LHCN-M2 (cell line): ENCODE data around the gene HSBP1L1. TPM values are rescaled to one million over a fixed set of nuclear protein-coding genes. Genes with fewer than 3 reads are reported as not detected.

Experiments
- DNase-seq: peaks from one replicate; pipeline ENCODE4 v3.0.0-alpha.2; 2012; ENCODE audit warnings: low read depth
- total RNA-seq: library from RNA; depleted of rRNA; stranded (reverse); fragments of >200 nt; gene quantifications from 2 replicates; pipeline ENCODE4 v1.2.3, GENCODE V29; 2014

Gene HSBP1L1
- total RNA-seq, 1 experiment from 2014 or later, result not detected

DNA sequence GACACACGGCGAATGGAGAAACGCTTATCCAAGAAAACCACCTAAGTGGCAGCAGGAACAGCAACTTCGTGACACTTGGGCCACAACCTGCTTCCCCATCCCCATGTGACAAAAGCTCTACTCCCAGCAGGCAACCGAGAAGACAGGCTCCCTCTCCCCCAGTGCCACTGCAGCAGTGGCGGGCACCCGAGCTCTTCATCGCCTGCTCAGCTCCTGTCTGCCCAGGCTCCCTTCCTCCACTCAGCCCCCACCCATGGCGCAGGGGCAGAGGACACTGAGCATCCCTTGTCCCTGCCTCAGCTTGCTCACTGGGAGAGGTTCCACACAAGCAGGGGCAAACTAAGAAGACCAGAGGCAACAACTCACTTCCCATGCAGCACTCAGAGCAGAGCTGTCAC, 35.9 kb upstream of the HSBP1L1 start:
- no peak for DNase-seq

DNA sequence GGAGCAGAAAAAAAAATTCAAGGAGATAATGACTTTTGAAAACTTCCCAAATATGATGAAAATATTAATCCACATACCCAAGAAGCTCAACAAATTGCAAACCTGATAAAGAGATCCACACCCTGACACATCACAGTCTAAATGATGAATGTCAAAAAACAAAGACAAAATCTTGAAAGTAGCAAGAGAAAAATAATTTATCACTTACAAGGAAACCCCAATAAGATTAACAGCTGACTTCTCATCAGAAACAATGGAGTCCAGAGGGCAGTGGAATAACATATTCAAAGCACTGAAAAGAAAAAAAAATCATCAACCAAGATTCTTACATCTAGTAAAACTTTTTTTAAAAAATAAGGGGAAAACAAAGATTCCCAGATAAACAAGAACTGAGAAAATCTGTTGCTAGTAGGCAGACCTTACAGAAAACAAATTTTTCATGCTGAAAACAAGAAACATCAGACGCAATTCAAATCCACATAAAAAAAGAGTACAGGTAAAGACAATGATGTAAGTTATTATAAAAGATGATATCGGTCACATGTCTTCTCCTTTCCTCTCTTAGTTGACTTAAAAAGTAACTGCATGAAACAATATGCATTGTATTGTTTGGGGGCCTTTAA, 34.3 kb upstream of the HSBP1L1 start:
- no peak for DNase-seq

- no peak for DNase-seq
Measured at GRCh38 chr18:79931475-79931874, 33.0 kb upstream of the HSBP1L1 start.

- no peak for DNase-seq
Measured at GRCh38 chr18:79932907-79933306, 31.5 kb upstream of the HSBP1L1 start.

- no peak for DNase-seq
Measured at GRCh38 chr18:79933765-79934164, 30.7 kb upstream of the HSBP1L1 start.

DNA sequence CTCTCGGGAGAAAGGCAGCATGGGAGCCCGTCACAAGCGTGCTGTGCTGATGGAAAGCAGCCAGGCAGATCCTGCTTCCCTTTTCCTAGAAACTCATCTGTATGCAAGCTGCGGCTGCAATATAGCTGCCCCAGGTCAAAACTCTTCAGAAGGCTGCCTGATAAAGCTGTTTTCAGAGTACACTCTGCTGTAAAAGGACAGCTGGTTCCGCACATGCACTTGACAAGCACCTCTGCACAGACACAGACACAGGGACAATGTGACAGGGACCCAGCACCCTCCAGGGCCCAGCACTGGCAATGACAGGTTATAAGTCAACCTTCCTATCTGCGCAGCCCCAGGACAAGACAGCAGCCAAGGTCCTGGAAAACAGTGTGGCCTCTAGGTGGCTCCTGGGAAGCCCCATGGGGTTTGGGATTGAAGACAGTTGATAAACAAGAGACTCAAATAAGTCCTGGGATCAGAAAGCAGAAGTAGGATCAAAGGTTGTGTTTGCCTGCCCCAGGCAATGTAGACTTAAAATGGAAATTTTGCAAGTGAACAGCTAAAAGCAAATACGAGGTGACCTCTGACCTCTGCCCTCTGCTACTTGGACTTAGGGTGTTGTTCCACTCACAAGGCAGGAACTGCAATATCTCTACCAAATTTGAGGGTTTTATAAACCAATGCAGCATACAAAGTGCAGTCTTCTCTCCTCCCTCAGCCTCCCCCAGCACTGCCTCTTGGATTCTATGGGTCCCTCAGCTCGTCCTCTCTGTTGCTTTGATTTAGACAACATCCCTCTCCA, 29.9 kb upstream of the HSBP1L1 start:
- no peak for DNase-seq

GRCh38 chr18:79935098-79935480, 29.4 kb upstream of the HSBP1L1 start:
- DNase-seq, result no peak

DNA sequence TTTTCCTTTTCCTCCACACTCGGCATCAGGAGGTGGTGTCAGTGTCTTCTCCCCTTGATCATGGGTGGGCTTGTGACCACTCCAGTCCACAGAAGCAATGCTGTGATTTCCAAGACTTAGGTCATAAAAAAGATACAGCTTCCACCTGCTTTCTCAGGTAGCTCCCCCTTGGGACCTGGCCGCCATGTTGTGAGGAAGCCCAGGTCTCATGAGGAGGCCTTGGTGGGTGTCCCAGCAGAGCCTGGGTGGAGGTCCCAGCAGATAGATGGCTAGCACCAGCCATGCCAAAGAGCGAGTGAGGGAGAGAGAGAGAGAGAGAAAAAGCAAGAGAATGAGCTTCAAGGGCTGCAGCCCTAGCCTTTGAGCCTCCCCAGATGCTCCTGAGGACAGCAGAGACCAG, 28.9 kb upstream of the HSBP1L1 start:
- DNase-seq, result no peak

DNA sequence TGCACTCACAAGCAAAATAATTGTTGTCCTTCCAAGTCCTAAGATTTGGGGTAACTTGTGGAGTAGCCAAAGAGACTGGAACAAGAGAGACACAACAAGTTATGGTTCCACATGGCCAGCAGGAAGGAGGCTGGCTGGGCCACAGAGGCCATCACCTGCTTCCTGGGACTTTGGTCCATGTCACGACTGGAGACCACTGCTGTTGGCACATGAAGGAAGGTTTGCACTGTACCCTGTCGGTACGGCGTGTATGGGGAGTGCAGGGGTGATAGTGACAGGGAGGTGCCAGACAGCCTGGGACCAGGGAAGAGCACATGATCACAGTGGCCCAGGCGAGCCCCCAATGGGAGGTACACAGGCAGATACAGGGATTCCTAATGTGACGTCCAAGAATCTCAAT, 28.5 kb upstream of the HSBP1L1 start:
- DNase-seq, result no peak

- no peak for DNase-seq
Measured at GRCh38 chr18:79936641-79937040, 27.8 kb upstream of the HSBP1L1 start.

GRCh38 chr18:79937103-79937860, 27.2 kb upstream of the HSBP1L1 start:
- no peak for DNase-seq

DNA sequence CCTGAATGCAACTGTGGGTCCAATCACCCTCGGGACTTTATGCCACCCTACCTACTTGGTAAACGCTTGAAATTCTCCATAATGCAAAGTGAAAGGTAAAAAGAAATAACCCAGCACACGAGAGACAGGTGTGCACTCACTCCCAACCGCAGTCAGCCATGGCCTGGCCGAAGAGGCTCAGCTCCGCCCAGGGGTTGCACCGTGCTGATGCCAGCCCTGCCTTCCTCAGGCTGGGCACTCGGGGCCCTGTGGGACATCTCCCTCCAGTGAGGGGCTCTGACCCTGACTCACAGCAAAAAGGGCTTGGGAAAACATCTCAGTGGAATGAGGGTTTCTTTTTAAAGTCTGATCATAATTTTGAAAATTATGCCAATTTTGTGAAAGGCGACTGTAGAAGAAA, 26.2 kb upstream of the HSBP1L1 start:
- no peak for DNase-seq

DNA sequence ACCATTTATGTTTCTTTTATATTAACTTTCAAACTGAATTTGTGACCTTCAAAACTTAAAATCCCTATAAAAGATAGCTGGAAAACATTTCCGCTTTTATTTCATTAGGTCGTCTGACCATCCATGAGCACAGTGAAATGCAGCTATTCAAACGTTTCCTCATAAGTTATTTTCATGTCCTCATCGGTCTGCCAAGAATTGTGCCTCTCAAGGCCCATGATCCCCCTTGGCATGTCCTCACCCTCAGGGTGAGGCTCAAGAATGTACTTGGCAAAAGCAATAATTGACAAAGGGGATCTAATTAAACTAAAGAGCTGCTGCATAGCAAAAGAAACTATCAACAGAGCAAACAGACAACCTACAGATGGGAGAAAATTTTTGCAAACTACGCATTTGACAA, 25.3 kb upstream of the HSBP1L1 start:
- no peak for DNase-seq

DNA sequence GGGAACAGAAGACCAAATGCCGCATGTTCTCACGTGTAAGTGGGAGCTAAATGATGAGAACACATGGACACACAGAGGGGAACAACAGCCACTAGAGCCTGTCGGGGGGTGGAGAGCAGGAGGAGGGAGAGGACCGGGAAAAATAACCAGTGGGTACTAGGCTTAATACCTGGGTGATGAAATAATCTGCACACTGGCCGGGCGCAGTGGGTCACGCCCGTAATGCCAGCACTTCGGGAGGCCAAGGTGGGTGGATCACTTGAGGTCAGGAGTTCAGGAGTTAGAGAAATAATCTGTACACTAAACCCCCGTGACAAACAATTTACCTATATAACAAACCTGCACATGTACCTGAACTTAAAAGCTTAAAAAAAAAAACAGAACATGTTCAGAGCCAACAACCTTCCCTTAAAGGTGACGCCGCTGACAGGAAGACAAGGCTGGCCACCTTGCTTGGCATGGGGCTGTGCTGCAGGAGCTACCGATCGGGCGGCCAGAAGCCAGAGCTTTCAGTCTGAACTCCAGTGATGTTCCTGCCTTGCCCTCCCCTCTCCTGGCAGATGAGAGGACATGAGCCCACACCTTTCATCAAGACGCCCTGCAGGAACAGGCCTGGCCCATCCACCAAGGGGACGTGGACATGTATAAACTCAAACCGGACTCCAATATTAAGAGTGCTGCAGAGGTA, 24.2 kb upstream of the HSBP1L1 start:
- no peak for DNase-seq

GRCh38 chr18:79940814-79941472, 23.5 kb upstream of the HSBP1L1 start:
- no peak for DNase-seq

DNA sequence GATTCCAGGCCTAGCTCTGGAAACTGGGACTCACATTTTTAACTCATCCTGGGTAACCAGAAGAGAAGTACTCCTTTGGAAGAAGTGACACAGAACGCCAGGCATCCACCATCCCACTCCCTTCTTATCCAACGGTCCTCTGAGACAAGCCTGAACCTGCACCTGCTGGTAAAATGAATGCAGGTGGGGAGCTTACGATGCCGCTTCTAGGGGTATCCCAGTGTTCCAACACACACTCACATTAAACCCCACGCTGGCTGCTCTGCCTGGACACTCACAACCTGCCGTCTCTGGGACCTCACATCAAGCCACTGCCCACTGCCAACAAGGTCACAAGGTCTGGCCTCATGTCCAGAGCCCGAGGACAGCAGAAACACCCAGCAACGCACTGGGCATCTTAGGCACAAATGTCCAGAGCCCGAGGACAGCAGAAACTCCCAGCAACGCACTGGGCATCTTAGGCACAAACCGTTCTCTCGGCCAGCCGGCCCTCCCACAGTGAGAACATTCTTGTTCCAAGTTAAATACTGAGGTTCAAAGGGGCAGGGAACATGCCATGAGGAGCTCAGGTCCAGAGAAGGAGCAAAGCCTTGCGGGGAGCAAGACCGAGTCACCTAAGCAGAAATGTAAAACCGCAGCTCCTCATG, 22.8 kb upstream of the HSBP1L1 start:
- DNase-seq, result no peak

- no peak for DNase-seq
Measured at GRCh38 chr18:79942211-79942610, 22.2 kb upstream of the HSBP1L1 start.

GRCh38 chr18:79942786-79943607, 21.4 kb upstream of the HSBP1L1 start:
- DNase-seq, result no peak

- DNase-seq, result no peak
Measured at GRCh38 chr18:79943608-79944125, 20.8 kb upstream of the HSBP1L1 start.
